Glutamatergic neuron (in vitro differentiated cells): Measurements from ENCODE around the gene KCTD17. TPM values are rescaled to one million over a fixed set of nuclear protein-coding genes. Genes with fewer than 3 reads are reported as not detected.
A peak's percentile ranks its signal among the peaks of the same experiment; 100 is the strongest.

Source experiments
- DNase-seq: peaks from one replicate; pipeline ENCODE4 v3.0.0; 2022
- H3K27ac Mint-ChIP-seq: one replicate; pipeline ENCODE4 v1.8.0; 2020; ENCODE audit warnings: mild to moderate bottlenecking, mixed read lengths, inconsistent platforms; ENCODE audit not compliant: unreplicated experiment
- H3K27me3 Mint-ChIP-seq: one replicate; pipeline ENCODE4 v1.8.0; 2020; ENCODE audit warnings: mild to moderate bottlenecking, moderate library complexity, mixed read lengths, inconsistent platforms; ENCODE audit not compliant: unreplicated experiment
- H3K36me3 Mint-ChIP-seq: one replicate; pipeline ENCODE4 v1.8.0; 2020; ENCODE audit warnings: mild to moderate bottlenecking, mixed read lengths, inconsistent platforms; ENCODE audit not compliant: unreplicated experiment
- H3K4me1 Mint-ChIP-seq: one replicate; pipeline ENCODE4 v1.8.0; 2020; ENCODE audit warnings: mild to moderate bottlenecking, low read depth, mixed read lengths, inconsistent platforms; ENCODE audit not compliant: unreplicated experiment
- H3K4me3 Mint-ChIP-seq: one replicate; pipeline ENCODE4 v1.8.0; 2020; ENCODE audit warnings: mild to moderate bottlenecking, mixed read lengths, inconsistent platforms; ENCODE audit not compliant: unreplicated experiment
- H3K9me3 Mint-ChIP-seq: one replicate; pipeline ENCODE4 v1.8.0; 2020; ENCODE audit warnings: mild to moderate bottlenecking, moderate library complexity, mixed read lengths, inconsistent platforms; ENCODE audit not compliant: unreplicated experiment
- total RNA-seq: library from RNA; stranded (reverse); fragmentation: NEBNext Ultra II Directional; extraction: Animal tissue kit (Norgen Biotek cat#: 25700); gene quantifications from one replicate; pipeline ENCODE4 v1.2.1, GENCODE V29; 2021; ENCODE audit not compliant: unreplicated experiment
- TF ChIP-seq, protein P1 (sequence below): fragments of 200-600 bp; sonication (generic); IDR thresholded peaks from one replicate; pipeline ENCODE4 v1.5.0; 2021; ENCODE audit not compliant: partially characterized antibody, unreplicated experiment

KCTD17 gene
- total RNA-seq, 1 donor from 2014 or later, result 137 TPM

- H3K27me3 Mint-ChIP-seq, result peaks cover 5% of the 10 kb centered on the region
- DNase-seq, result no peak
- peak overlapping the region; percentile 19 for H3K27ac Mint-ChIP-seq
- TF ChIP-seq, protein P1, sequence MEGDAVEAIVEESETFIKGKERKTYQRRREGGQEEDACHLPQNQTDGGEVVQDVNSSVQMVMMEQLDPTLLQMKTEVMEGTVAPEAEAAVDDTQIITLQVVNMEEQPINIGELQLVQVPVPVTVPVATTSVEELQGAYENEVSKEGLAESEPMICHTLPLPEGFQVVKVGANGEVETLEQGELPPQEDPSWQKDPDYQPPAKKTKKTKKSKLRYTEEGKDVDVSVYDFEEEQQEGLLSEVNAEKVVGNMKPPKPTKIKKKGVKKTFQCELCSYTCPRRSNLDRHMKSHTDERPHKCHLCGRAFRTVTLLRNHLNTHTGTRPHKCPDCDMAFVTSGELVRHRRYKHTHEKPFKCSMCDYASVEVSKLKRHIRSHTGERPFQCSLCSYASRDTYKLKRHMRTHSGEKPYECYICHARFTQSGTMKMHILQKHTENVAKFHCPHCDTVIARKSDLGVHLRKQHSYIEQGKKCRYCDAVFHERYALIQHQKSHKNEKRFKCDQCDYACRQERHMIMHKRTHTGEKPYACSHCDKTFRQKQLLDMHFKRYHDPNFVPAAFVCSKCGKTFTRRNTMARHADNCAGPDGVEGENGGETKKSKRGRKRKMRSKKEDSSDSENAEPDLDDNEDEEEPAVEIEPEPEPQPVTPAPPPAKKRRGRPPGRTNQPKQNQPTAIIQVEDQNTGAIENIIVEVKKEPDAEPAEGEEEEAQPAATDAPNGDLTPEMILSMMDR, result no peak
- peaks cover 4% of the 10 kb centered on the region for H3K9me3 Mint-ChIP-seq
- H3K4me3 Mint-ChIP-seq, result peak overlapping the region; percentile 89
- H3K36me3 Mint-ChIP-seq, result peaks cover 2% of the 10 kb centered on the region
- peaks cover 28% of the 10 kb centered on the region for H3K4me1 Mint-ChIP-seq
Measured at GRCh38 chr22:37052386-37053309, 1.1 kb downstream of the KCTD17 start.

DNA sequence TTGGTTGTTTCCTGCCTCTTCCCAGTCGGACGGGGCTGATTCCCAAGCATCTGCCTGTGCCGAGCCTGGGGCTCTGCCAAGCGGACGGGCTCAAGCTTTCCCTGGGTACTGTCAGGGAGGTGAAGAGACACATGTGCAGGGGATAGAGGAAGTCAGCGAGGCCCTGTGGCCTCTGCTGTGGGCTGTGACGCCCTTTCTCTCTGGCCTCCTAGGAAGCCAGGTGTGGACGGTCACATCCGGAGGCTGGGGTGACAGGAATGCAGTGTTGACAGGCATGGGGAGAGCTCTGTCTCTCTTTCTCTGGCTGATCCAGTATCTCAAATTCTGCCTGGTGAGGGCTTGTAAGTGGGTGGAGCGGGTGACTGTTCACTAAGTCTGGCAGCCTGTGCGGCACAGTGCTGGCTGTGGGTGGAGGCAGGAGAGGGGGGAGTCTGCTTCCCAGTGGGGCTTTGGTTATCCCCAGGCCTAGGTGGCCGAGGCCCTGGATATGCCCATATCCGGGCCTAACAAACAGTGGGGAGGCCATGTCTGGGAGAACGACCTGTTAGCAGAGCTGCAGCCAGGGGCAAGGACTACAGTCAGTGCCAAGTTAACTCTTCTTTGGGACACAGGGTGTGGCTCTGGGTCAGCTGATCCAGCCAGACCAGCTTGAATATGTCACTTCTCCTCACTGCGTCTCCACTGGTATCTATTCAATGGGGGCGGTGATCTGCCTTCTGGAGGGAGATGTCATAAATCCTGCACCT is 1.9 kb downstream of the KCTD17 start:
- no peak for DNase-seq
- Mint-ChIP-seq H3K36me3 (peaks cover 6% of the 10 kb centered on the region), H3K4me1 (peaks cover 28% of the 10 kb centered on the region), H3K4me3 (peak overlapping the region; percentile 89), H3K9me3 (peaks cover 4% of the 10 kb centered on the region), H3K27ac (peak overlapping the region; percentile 77), H3K27me3 (peaks cover 5% of the 10 kb centered on the region)
- TF ChIP-seq, protein P1, result no peak

DNA sequence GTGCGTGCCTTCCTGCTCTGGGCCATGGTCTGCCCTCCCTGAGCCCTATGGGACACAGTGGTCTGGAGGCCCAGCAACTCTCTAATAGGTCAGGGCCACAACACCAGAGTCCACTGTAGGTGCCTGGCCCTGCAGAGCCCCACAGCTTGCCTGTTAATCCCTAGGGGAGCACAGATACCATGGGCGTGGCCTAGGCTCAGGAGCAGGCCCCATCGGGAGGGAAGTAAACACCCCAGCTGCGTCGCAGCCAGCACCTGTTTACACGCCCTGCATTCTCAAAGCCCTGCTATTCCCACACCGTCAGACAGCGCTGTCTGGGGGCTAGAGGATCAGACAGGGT is 2.5 kb downstream of the KCTD17 start:
- Mint-ChIP-seq H3K4me3 (peak overlapping the region; percentile 15), H3K36me3 (peaks cover 6% of the 10 kb centered on the region), H3K27me3 (peaks cover 5% of the 10 kb centered on the region), H3K27ac (no peak overlapping the region), H3K9me3 (peaks cover 4% of the 10 kb centered on the region), H3K4me1 (peaks cover 28% of the 10 kb centered on the region)
- TF ChIP-seq, protein P1, result no peak
- no peak for DNase-seq

DNA sequence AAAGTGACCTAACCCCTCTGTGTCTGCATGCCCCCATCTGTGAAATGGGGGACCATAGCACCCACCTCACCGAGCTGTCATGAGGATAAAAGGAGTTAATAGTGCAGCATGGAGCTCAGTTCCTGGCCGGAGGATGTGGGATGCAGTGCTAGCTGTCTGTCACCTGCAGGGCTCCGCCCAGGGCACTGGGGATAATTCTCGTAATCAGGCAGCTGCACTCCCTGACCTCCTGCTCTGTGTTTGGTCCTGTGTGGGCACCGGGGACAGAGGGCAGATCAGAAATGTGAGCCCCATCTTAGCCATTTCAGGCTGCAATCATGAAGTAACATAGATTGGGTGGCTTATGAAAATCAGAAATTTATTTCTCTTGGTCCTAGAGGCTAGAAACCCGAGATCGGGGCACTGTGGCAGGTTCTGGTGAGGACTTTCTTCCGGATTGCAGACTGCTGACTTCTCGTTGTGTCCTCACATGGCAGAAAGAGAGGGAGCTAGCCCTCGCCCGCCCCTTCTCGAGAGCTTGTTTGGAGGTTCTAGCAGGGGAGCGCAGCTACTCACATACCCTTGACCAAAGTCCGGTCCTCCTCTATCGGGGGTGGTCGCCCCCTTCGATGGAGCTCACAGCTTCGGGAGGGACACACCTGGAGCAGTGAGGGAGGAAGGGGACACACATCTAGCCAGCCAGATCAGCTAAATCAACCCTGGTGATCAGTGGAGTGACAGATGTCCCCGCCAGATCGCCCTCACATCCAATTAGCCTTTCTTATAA is 3.2 kb downstream of the KCTD17 start:
- H3K4me1 Mint-ChIP-seq, result peaks cover 28% of the 10 kb centered on the region
- DNase-seq, result no peak
- H3K9me3 Mint-ChIP-seq, result peaks cover 4% of the 10 kb centered on the region
- H3K27me3 Mint-ChIP-seq, result peaks cover 5% of the 10 kb centered on the region
- peaks cover 6% of the 10 kb centered on the region for H3K36me3 Mint-ChIP-seq
- peak overlapping the region; percentile 82 for H3K27ac Mint-ChIP-seq
- TF ChIP-seq, protein P1, result no peak
- H3K4me3 Mint-ChIP-seq, result peak overlapping the region; percentile 46
